ENCODE results near the gene TMEM242. TPM values are rescaled to one million over a fixed set of nuclear protein-coding genes. Genes with fewer than 3 reads are reported as not detected.

The TMEM242 gene
- total and polyA plus RNA-seq, 10 of the 15 experiments (the other 5 are each of a cell fraction or from before 2014, with no cell fraction given): 2.8 to 9.8 (median 5.5) TPM

DNA sequence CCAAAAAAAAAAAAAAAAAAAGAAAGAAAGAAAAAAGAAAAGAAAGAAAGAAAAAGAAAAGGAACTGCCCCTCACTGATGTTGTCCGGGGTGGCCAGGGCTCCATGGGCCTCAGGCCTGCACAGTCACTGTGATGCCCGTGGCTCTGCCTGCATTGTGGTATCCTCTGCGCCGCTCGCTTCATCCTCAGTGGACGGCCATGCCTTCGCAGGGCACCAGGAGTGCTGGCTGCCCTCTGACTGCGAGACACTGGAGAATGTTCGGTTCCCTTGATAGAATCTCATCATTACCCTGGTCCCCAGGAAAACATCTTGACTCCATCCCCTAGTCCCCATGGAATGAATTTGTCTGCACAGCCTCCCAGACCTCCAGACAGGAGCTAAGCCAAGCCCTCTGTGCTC, 61.7 kb downstream of the TMEM242 start (continued):
- TF ChIP-seq, protein P1, sequence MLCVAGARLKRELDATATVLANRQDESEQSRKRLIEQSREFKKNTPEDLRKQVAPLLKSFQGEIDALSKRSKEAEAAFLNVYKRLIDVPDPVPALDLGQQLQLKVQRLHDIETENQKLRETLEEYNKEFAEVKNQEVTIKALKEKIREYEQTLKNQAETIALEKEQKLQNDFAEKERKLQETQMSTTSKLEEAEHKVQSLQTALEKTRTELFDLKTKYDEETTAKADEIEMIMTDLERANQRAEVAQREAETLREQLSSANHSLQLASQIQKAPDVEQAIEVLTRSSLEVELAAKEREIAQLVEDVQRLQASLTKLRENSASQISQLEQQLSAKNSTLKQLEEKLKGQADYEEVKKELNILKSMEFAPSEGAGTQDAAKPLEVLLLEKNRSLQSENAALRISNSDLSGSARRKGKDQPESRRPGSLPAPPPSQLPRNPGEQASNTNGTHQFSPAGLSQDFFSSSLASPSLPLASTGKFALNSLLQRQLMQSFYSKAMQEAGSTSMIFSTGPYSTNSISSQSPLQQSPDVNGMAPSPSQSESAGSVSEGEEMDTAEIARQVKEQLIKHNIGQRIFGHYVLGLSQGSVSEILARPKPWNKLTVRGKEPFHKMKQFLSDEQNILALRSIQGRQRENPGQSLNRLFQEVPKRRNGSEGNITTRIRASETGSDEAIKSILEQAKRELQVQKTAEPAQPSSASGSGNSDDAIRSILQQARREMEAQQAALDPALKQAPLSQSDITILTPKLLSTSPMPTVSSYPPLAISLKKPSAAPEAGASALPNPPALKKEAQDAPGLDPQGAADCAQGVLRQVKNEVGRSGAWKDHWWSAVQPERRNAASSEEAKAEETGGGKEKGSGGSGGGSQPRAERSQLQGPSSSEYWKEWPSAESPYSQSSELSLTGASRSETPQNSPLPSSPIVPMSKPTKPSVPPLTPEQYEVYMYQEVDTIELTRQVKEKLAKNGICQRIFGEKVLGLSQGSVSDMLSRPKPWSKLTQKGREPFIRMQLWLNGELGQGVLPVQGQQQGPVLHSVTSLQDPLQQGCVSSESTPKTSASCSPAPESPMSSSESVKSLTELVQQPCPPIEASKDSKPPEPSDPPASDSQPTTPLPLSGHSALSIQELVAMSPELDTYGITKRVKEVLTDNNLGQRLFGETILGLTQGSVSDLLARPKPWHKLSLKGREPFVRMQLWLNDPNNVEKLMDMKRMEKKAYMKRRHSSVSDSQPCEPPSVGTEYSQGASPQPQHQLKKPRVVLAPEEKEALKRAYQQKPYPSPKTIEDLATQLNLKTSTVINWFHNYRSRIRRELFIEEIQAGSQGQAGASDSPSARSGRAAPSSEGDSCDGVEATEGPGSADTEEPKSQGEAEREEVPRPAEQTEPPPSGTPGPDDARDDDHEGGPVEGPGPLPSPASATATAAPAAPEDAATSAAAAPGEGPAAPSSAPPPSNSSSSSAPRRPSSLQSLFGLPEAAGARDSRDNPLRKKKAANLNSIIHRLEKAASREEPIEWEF (IDR thresholded peaks at IDR 0.05; ENCODE audit: insufficient replicate concordance, low read depth, low read length): no peak
- no peak for TF ChIP-seq ZSCAN29 (IDR thresholded peaks at IDR 0.05)

DNA sequence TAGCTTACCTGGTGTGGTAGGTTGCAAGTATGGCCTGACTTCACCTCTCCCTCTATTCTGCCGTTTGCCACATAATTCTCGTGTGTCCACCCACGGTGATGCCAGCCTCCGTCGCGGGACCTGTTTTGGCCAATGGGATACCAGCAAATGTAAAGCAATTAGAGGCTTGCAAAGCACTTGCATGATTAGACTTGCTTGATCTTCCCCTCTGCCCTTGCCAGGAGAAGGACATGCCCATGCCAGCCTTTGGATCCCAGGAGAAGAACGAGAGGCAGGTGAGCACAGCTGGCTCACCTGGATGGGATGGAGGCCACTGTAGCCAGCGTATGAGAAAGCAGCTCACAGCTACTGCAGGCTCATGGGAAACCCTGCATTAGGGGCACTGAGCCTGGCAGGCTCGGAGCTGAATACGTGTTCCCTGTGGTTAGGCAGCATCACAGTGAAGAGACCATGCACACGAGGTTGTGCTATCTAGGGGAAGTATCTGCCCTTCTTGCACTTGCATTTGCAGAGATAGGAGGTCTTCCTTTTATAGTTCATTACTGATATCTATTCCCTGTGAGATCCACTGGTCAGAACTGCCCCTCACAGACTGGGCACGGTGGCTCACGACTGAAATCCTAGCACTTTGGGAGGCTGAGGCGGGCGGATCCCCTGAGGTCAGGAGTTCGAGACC, 62.4 kb downstream of the TMEM242 start:
- CTCF ChIA-PET: no interaction called here
- Histone ChIP-seq H3K4me3 (no peak overlapping the region), H3K79me2 (ENCODE audit: control insufficient read depth, insufficient read depth, low read length) (no peaks in the 10 kb centered on the region), H3K9ac (ENCODE audit: control insufficient read depth, insufficient read depth, low read length) (no peak overlapping the region), H3K27me3 (replicated peaks in 1 of 2; ENCODE audit: control insufficient read depth in 2 of 2, insufficient read depth in 2 of 2, low read length in 1 of 2) (peaks cover 0 to 4% of the 10 kb centered on the region in 2 experiments; a peak in 2 of 4 replicates), H3K27ac (ENCODE audit: control insufficient read depth, insufficient read depth) (no peak overlapping the region), H3K4me1 (ENCODE audit: control insufficient read depth, insufficient read depth, low read length) (no peaks in the 10 kb centered on the region), H3K36me3 (ENCODE audit: control insufficient read depth in 2 of 2, insufficient read depth in 2 of 2, low read length in 1 of 2) (no peaks in the 10 kb centered on the region), H3K9me3 (replicated peaks; ENCODE audit: control insufficient read depth, insufficient read depth, low read length) (no peaks in the 10 kb centered on the region), H3K4me2 (ENCODE audit: control insufficient read depth, insufficient read depth) (no peak overlapping the region), H2AFZ (ENCODE audit: control insufficient read depth, low read depth, low read length) (no peak overlapping the region), H4K20me1 (ENCODE audit: control insufficient read depth, insufficient read depth) (no peaks in the 10 kb centered on the region)
- FAIRE-seq: no peak
- in situ Hi-C loops (cut with MboI) (no loop called here), intact Hi-C loops (cut with micrococcal nuclease; ENCODE audit: unreplicated experiment) (no loop called here)
- no TSS peak for BruUV-seq (replicated peaks)
- no peak for ATAC-seq
- POLR2A ChIA-PET: interaction anchor here (0.7 kb wide), 1 partner anchor 186 kb away, joined by 5 read pairs; no protein-coding TSS in a partner anchor
- SMC1A ChIA-PET (ENCODE audit: uncharacterized antibody, unreplicated experiment): no interaction called here
- DNase-seq (ENCODE audit: low read depth, low spot score): no peak
- RAD21 ChIA-PET (ENCODE audit: unreplicated experiment): interaction anchor here (0.6 kb wide), 1 partner anchor 15 kb away, joined by 3 read pairs; no protein-coding TSS in a partner anchor
- TF ChIP-seq ZSCAN29 (IDR thresholded peaks at IDR 0.05) (no peak), ZZZ3 (IDR thresholded peaks at IDR 0.05; ENCODE audit: control insufficient read depth, insufficient read length, low read depth) (no peak)
- WGBS (ENCODE audit: insufficient coverage, insufficient replicate concordance, low lambda C conversion rate, missing lambda C conversion rate): 38% methylated on average over 16 of the region's 16 CpGs
